Upper lobe of left lung (tissue), 6 donors: ENCODE measurements around the gene VEGFC. TPM values are rescaled to one million over a fixed set of nuclear protein-coding genes. Genes with fewer than 3 reads are reported as not detected.

Source experiments
- ATAC-seq, 2 donors: fragments of 200-7000 bp; cut with Tn5 transposase; one replicate each; pipeline ENCODE4 v1.9.1; 2022; ENCODE audit warnings: mild to moderate bottlenecking in 2 of 2, moderate library complexity in 2 of 2; ENCODE audit not compliant: low FRiP score in 2 of 2
- DNase-seq, 2 donors: peaks; one replicate each; pipeline ENCODE4 v3.0.0-alpha.2; 2019 to 2020
- H3K27ac ChIP-seq, 4 donors: fragments of 200-600 bp; sonication (generic); one replicate each; pipeline ENCODE4 v1.5.1; 2016 to 2019
- H3K27me3 ChIP-seq, 4 donors: fragments of 200-600 bp; sonication (generic); one replicate each; pipeline ENCODE4 v1.5.1; 2017 to 2019
- H3K36me3 ChIP-seq, 4 donors: fragments of 200-600 bp; sonication (generic); one replicate each; pipeline ENCODE4 v1.5.1; 2016 to 2019
- H3K4me1 ChIP-seq, 4 donors: fragments of 200-600 bp; sonication (generic); one replicate each; pipeline ENCODE4 v1.5.1; 2018 to 2019
- H3K4me3 ChIP-seq, 4 donors: fragments of 200-600 bp; sonication (generic); one replicate each; pipeline ENCODE4 v1.5.1; 2017 to 2019; ENCODE audit warnings: mild to moderate bottlenecking in 2 of 4, moderate library complexity in 1 of 4
- H3K9me3 ChIP-seq, 4 donors: fragments of 200-600 bp; sonication (generic); one replicate each; pipeline ENCODE4 v1.5.1; 2018 to 2019
- CTCF ChIP-seq, 6 experiments: fragments of 450-650 bp in 4 of 6; fragments of 200-600 bp in 2 of 6; sonication (generic) in 2 of 6; IDR thresholded peaks; one replicate each; pipeline ENCODE4 v1.5.1; 2016 to 2019; ENCODE audit warnings: antibody characterized with exemption in 6 of 6
- EP300 ChIP-seq, 4 donors: sonication (generic); formaldehyde crosslinking; IDR thresholded peaks; one replicate each; pipeline ENCODE4 v1.5.1; 2017; ENCODE audit warnings: antibody characterized with exemption in 4 of 4, control low read depth in 2 of 4
- POLR2A ChIP-seq, 4 donors: fragments of 450-650 bp; IDR thresholded peaks; one replicate each; pipeline ENCODE4 v1.5.1; 2016 to 2017; ENCODE audit warnings: antibody characterized with exemption in 4 of 4, mild to moderate bottlenecking in 2 of 4
- POLR2AphosphoS5 ChIP-seq, 2 donors: sonication (generic); formaldehyde crosslinking; IDR thresholded peaks; one replicate each; pipeline ENCODE4 v1.5.1; 2017; ENCODE audit warnings: antibody characterized with exemption in 2 of 2
- WGBS, 2 donors: methylation state at CpG; one replicate each; pipeline ENCODE4 v1.1.5; 2017 to 2018; 5-methylcytosine and 5-hydroxymethylcytosine counted together
- total RNA-seq, 6 donors: library from RNA; depleted of rRNA in 4 of 6; stranded (reverse); fragments of >200 nt in 4 of 6; gene quantifications; one replicate each; pipeline versions ENCODE4 v1.1.0 to v1.2.1, GENCODE V29; 2016 to 2021
- donor health status: DM: no; HTN: no; CAD: no; lungs with moderate emphysema.
- donor health status: DM: no; HTN: yes; CAD: no; lungs with severe emphysema.

VEGFC gene
- total RNA-seq, 6 donors from 2014 or later, result 5.1 to 13.7 (median 7.5) TPM

GRCh38 chr4:176781739-176782100 is 11.0 kb downstream of the VEGFC start:
- H3K4me3 ChIP-seq, result no peak overlapping the region
- H3K4me1 ChIP-seq, result peaks cover 0 to 7% (median 2%) of the 10 kb centered on the region in 4 donors
- peak overlapping the region; percentile 39 to 65 (median 50) for H3K27ac ChIP-seq
- no peaks in the 10 kb centered on the region for H3K9me3 ChIP-seq
- TF ChIP-seq EP300 (IDR thresholded peaks at IDR 0.05), result no peak
- no peak for TF ChIP-seq POLR2AphosphoS5 (IDR thresholded peaks at IDR 0.05)
- TF ChIP-seq CTCF (IDR thresholded peaks at IDR 0.05), result no peak
- no peak for TF ChIP-seq POLR2A (IDR thresholded peaks at IDR 0.05)
- H3K36me3 ChIP-seq, result no peaks in the 10 kb centered on the region
- WGBS, 2 donors, result 58 to 64% methylated on average over 4 of the region's 4 CpGs
- DNase-seq, result no peak
- H3K27me3 ChIP-seq, result no peaks in the 10 kb centered on the region
- no peak for ATAC-seq

GRCh38 chr4:176780995-176781738 is 11.6 kb downstream of the VEGFC start:
- H3K27me3 ChIP-seq, result no peaks in the 10 kb centered on the region
- no peaks in the 10 kb centered on the region for H3K9me3 ChIP-seq
- ATAC-seq (no peak), DNase-seq (no peak)
- 45 to 47% methylated on average over 1 of the region's 1 CpG for WGBS, 2 donors
- peaks cover 0 to 7% (median 2%) of the 10 kb centered on the region in 4 donors for H3K4me1 ChIP-seq
- H3K4me3 ChIP-seq, result no peak overlapping the region
- no peaks in the 10 kb centered on the region for H3K36me3 ChIP-seq
- TF ChIP-seq CTCF (IDR thresholded peaks at IDR 0.05) (no peak), POLR2AphosphoS5 (IDR thresholded peaks at IDR 0.05) (no peak)
- peak overlapping the region; percentile 39 to 65 (median 50) for H3K27ac ChIP-seq

GRCh38 chr4:176779421-176779820 is 13.3 kb downstream of the VEGFC start:
- TF ChIP-seq EP300 (IDR thresholded peaks at IDR 0.05), result no peak
- no peak for TF ChIP-seq POLR2AphosphoS5 (IDR thresholded peaks at IDR 0.05)
- no peak for TF ChIP-seq POLR2A (IDR thresholded peaks at IDR 0.05)
- no peak for TF ChIP-seq CTCF (IDR thresholded peaks at IDR 0.05)
- no peaks in the 10 kb centered on the region for H3K9me3 ChIP-seq

GRCh38 chr4:176778491-176778890 is 14.2 kb downstream of the VEGFC start:
- Histone ChIP-seq H3K4me3 (no peak overlapping the region), H3K9me3 (no peaks in the 10 kb centered on the region), H3K27me3 (no peaks in the 10 kb centered on the region), H3K4me1 (peaks cover 0 to 7% (median 2%) of the 10 kb centered on the region in 4 donors), H3K27ac (peak overlapping the region in 1 of 4 donors; percentile 48), H3K36me3 (no peaks in the 10 kb centered on the region)
- ATAC-seq (no peak), DNase-seq (no peak)
- TF ChIP-seq POLR2A (IDR thresholded peaks at IDR 0.05), result no peak
- TF ChIP-seq EP300 (IDR thresholded peaks at IDR 0.05), result no peak
- TF ChIP-seq CTCF (IDR thresholded peaks at IDR 0.05), result no peak
- no peak for TF ChIP-seq POLR2AphosphoS5 (IDR thresholded peaks at IDR 0.05)
- WGBS, 2 donors, result 82 to 84% methylated on average over 4 of the region's 4 CpGs

More at GRCh38 chr4:176779421-176779820, 13.3 kb downstream of the VEGFC start:
- WGBS, 2 donors, result 79 to 87% methylated on average over 4 of the region's 4 CpGs
- peaks cover 0 to 7% (median 2%) of the 10 kb centered on the region in 4 donors for H3K4me1 ChIP-seq
- no peaks in the 10 kb centered on the region for H3K27me3 ChIP-seq
- ATAC-seq (no peak), DNase-seq (no peak)
- no peak overlapping the region for H3K27ac ChIP-seq
- H3K4me3 ChIP-seq, result no peak overlapping the region
- H3K36me3 ChIP-seq, result no peaks in the 10 kb centered on the region

- no peaks in the 10 kb centered on the region for H3K36me3 ChIP-seq
- H3K27ac ChIP-seq, result peak overlapping the region in 1 of 4 donors; percentile 48
- no peak overlapping the region for H3K4me3 ChIP-seq
- ATAC-seq (no peak), DNase-seq (no peak)
- TF ChIP-seq EP300 (IDR thresholded peaks at IDR 0.05) (no peak), POLR2AphosphoS5 (IDR thresholded peaks at IDR 0.05) (no peak), CTCF (IDR thresholded peaks at IDR 0.05) (no peak), POLR2A (IDR thresholded peaks at IDR 0.05) (no peak)
- 23 to 46% methylated on average over 2 of the region's 2 CpGs for WGBS, 2 donors
- H3K9me3 ChIP-seq, result no peaks in the 10 kb centered on the region
- peaks cover 0 to 7% (median 2%) of the 10 kb centered on the region in 4 donors for H3K4me1 ChIP-seq
- no peaks in the 10 kb centered on the region for H3K27me3 ChIP-seq
These were observed 14.7 kb downstream of the VEGFC start for GRCh38 chr4:176778063-176778462.
